Fibroblast of skin of left biceps (primary cell): ENCODE measurements around the gene DTNBP1.
"Not testable (repeated sequence)": the region's sequence is repeated elsewhere in the genome, so short reads cannot be mapped to it uniquely, and the experiment has no call there.

Experiments
- DNase-seq, 2 experiments: peaks; one replicate each; pipeline ENCODE4 v3.0.0-alpha.2; 2013; ENCODE audit warnings: low read depth in 2 of 2

Gene DTNBP1

DNA sequence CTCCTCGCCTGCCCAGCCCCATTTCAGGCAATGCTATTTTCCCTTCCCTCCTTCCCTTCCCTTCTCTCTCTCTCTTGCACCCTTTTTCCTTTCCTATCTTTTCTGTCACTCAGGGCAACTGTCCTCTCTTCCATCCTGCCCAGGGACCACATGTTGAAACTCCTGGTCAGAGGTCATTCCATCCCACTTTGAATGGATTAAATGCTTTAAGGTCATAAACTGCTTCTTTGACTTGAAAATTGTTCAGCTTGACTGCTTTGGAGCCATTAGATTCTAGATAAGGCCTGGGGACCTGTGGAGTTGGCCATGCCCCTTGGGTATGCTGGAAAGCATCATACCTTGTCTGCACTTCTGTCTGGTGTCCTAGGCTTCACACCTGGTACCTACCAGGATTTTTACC lies 106.1 kb downstream of the DTNBP1 start:
- no peak for DNase-seq

DNA sequence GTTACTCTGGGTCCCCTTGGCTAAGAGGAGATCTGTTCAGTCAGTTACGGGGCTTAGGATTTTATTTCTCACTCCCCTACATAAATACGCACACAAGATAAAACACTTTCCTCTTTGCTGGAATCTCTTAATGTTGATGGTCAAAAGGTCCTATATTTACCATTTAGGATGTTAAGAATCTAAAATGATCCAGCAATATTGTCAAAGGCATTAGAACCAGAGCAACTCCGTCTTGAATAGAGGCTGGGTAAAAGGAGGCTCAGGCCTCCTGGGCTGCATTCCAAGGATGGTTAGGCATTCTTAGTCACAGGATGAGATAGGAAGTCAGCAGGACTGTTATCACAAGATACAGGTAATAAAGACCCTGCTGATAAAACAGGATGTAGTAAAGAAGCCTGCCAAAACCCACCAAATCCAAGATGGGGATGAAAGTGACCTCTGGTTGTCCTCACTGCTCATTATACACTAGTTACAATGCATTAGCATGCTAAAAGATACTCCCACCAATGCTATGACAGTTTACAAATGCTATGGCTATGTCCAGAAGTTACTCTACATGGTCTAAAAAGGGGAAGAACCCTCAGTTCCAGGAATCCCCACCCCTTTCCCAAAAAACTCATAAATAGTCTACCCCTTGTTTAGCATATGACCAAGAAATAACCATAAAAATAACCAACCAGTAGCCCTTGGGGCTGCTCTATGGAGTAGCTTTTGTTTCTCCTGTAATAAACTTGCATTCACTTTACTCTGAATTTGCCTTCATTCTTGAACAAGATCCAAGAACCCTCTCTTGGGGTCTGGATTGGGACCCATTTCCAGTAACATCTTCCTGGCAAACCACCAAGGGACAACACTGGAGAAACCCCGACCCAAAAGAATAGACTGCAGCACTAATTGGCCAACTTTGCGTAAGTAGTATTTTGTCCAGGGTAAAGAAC lies 107.5 kb downstream of the DTNBP1 start:
- DNase-seq = no peak

DNA sequence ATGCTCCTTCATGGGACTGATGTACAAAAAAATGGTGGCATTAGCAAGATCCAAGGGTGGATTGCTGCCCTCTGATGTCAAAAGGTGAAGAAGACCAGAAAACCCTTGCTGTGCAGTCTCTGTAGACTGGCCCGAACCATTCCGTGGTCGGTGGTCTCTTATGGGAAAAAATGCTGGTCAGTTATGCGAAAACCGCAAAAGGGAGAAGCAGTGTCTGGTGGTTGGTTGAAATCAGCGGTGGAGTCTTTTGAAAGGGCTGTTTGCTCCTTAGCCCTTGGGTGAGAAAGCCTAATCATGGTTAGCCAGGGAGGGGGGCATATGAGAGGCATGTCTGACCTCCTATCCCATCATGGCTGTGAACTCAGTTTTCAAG lies 108.1 kb downstream of the DTNBP1 start:
- no peak for DNase-seq

DNA sequence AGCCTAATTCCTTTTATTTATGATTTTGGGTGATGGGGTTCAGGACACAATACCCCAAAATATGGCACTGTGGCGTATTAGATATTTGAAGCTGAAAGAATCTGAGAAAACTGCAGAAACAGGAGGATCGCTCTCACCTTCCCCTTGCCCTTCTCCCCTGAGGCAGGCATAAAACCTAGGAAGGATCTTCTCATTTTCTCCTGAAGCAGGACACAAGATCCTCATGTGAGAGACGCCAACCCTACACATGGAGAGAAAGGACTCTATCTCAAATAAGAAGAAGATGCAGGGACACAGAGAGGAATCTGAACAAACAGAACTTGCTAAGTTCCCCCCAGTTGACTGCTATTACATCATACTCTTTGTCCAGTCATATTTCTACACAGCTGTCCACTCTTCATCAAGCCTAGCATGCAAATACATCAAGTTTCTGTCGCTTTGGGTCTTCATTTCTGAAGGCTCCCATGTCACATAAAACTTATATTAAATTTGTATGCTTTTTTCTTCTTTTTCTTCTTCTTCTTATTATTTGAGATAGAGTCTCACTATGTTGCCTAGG lies 109.0 kb downstream of the DTNBP1 start:
- no peak for DNase-seq

DNA sequence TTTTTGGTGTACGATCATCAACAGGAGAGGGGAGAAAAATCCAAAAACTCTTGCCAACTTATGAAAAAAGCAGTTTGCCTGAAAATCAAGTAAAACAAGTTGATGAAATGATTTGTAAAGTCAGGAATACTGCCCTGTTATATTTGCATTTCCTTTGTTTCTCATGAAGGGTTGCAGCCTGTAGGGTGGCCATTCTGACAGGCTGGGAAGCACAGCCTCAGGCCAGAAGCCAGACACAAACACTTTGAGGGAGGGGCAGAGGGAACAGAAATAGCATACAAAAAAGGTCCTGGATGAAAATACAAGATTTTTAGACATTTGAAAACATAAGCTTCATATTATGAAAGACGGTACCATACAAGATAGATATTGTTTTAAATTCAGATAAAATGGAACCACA lies 109.8 kb downstream of the DTNBP1 start:
- DNase-seq = no peak

DNA sequence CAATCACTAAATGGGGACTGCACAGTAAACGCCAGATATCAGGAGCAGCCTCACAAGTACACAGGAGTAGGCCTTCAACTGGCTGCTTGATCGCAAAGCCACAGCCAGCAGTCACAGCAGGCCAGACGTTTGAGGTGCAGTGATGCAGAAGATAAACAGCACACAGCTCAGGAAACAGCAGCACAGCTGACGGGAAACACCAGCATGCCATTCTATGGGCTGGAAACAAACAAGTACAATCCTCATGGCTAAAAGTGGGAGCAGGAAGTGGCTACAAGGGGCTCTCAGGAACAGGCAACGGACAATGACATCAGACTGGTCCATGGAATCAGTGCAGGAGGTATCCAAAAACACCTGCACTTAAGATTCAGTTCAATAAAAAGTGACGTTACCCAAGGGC lies 111.0 kb downstream of the DTNBP1 start:
- no peak for DNase-seq

DNA sequence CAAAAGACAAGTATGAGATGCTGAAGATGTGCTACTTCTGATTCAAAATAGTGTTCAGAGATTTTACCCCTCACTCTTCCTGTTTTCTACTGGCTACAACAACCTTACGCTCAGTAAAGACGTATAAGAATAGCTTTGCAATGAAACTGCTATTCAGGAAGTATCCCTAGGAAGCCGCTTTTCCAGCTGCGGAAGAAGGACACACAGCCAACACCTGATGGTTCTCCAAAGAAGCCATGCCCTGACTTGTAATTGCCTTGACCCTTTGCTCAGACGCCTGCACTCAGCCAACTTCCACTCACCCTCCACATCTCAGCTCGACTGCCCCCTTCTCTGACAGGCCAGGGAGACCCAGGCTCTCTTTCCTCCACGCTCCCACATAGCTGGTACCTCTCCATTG lies 111.6 kb downstream of the DTNBP1 start:
- DNase-seq = no peak

DNA sequence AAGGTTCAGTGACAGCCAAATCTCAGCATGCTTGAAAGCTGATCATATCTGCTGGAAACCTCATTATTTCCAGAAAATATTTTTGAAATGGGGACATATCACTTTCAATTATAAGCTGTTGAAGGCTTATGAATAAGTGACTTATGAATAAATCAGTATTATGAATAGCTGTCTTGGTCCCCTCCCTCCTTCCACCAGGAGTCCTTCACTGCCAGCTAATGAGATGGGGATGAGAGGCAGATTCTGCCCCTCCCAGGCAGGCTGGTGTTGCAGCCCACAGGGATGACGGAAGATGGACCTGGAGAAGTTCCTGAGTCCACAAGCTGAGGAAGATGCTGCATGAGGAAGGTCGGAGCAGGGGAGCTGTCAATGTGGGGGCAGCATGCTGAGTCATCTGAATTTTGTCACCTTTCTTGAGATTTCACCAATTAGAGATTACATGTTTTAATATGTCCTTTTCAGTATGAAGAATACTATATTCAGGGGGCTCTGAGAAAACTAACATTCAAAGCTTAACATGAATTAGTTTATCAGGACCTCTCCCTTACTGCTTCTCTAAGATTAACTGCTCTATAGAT lies 112.2 kb downstream of the DTNBP1 start:
- DNase-seq = no peak

DNA sequence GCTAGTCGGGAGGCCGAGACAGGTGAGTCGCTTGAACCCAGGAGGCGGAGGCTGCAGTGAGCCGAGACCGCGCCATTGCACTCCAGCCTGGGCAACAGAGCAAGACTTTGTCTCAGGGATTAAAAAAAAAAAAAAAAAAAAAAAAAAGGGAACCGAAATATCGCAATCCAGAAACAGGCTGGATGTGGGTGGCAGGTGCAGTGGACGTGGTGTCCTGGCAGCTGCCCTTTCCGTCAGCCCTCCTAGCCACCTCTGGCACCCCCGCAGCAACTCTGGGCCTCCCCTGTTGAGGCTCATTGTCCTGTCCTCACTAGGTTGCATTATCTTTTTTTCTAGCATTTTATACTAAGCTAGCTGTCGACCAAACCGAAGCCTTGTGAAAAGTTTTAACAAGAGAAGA lies 113.5 kb downstream of the DTNBP1 start:
- DNase-seq = no peak

DNA sequence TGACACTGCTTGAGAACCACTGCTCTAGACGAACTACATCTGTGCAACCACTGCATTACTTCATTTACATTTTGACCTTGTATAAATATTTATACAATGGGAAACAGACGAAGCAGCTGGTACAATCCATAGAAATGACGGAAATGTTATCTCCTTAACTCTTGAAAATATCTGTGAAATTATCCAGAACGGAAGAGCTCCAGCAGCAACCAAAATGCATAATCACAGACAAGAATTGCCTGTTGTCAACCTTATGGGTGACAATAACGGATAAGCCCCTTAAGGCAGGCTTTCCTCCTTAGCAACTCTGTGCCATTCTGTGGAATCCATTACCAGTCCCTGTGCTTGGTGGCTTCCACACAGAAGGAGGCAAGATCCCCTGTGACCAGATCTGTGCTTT lies 115.4 kb downstream of the DTNBP1 start:
- DNase-seq = no peak

DNA sequence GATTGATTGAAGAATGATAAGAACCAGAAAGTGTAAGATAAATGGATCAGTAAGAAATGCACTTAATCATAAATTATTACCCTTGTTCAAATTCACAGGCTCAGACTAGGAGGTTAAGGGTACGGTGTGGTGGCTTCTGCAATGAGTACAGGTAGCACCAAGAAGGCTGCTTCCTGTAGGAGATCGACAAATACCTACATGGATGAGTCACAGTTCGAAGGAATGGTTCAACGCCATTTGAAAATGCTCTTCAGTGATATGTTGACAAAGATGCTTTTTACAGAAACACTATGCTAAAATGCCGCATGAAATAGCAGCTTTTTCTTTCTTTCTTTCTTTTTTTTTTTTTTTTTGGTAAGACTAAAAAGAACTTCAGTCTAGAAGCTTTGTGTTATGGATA lies 116.2 kb downstream of the DTNBP1 start:
- no peak for DNase-seq

DNA sequence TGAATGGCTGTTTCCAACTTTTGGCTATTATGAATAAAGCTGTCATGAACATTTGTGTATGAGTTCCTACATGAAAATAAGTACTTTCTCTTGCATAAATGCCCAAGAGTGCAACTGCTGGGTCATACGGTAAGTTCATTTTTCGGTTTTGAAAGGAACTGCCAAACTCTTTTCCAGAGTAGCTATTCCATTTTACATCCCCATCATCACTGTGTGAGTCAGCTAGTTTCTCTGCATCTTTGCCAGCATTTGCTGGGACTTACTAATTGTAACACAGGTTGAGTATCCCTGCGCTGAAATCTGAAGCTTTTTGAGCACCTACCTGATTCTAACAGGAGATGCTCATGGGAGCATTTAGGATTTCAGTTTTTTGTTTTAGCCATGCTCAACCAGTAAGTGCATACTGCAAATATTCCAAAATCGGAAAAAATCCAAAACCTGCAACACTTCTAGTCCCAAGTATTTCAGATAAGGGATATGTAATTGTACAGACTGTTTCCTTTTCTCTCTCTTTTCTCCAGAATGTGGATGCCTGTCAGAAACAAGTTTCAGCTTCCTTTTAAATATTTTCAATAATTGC lies 118.4 kb downstream of the DTNBP1 start:
- no peak for DNase-seq

DNA sequence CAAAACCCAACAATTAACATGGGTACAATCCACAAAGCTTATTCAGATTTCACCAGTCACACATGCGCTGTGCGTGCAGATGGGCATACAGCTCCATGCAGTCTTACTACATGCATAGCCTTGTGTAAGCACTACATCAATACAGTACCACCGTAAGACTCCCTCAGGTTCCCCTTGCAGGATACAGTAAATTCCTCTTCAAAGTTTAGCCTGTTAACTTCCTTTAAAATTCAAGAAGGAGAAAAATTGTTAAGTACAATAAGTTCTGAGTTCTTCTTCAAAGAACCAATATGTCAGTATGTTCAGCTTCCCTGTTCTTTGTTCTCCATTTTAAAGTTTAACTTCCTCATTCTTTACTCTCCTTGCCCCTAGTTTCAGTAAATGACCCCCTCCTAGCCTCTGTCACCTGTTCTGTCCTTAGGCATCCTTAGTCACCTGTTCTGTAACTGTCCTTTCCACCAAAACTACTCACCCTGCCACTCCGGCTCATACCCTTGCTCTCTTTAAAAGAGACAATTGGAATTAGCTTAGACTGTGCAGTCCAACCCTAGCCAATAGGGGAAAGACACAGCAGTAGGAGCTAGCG lies 119.4 kb downstream of the DTNBP1 start:
- not testable (repeated sequence) for DNase-seq

DNA sequence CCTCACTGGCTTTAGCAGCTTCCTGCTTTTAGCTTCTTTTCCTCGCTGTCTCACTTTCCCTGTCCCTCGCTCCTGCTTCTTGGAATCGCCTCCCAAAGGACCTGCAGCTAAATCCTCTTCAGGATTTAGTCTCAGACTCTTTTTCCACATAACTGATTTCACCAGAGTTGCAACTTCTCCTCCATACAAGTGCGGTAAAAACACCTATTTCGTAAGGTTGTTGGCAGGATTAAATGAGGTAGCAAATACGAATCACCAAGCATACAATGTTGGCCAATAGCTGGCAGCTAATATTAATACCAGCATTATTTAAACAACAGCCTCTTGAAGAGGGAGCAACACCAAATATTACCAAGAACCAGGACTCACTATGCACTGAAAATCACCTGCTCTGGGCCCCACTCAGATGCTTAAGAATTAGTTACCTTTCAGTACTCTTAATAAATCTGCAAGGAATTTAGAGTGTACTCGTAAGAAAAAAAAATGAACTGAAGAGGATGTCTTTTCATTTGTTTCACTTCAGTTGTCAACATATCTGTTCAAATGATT lies 123.0 kb downstream of the DTNBP1 start:
- no peak for DNase-seq

DNA sequence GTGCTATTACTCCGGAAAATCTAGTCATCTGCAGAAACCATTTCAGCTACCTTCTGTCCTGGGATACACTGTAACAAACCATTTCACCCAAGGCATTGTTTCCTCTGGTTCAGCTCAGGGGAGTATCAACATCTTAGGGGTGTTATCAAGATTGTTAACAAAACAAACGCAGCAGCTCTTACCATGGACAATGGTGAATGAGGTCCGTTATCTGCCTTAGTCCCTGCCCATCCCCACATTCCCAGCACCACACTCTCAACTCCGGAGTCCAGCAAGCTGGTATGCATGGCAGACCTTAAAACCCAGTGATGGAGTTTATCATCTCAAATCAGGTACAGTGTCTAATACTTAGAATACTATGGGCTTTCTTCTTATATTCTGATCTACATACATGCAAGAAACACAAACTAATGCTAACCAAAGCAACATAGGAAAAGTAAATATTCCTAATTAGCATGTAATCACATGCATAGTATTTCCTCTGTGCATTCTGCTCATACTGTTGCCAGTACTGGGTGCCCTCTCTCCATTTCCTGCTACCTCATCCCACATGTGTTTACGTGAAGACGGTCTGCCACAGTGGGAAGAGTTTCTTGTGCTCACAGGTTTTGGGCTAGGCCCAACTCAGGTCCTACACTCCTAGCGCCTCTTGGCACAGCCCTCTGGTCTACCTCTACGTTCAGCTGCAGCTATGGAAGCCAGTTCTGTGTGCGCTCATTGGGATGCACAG lies 123.9 kb downstream of the DTNBP1 start:
- DNase-seq = no peak

DNA sequence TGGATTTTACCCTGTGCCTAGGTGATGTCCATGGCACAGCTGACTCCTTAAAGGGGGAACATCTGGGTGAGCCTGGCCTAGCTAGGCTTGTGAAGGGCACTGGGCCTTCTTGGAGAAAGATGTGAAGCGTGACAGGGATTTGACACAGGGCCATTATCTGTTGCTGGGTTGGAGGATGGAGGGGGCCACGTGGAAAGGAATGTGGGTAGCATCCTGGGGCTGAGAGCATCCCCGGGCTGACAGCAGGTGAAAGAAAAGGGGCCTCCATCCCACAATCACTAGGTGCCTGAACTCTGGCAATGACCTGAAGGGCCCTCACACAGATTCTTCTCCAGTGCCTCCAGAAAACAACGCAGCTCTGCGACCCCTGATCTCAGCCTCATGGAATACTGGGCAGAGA lies 124.7 kb downstream of the DTNBP1 start:
- no peak for DNase-seq

DNA sequence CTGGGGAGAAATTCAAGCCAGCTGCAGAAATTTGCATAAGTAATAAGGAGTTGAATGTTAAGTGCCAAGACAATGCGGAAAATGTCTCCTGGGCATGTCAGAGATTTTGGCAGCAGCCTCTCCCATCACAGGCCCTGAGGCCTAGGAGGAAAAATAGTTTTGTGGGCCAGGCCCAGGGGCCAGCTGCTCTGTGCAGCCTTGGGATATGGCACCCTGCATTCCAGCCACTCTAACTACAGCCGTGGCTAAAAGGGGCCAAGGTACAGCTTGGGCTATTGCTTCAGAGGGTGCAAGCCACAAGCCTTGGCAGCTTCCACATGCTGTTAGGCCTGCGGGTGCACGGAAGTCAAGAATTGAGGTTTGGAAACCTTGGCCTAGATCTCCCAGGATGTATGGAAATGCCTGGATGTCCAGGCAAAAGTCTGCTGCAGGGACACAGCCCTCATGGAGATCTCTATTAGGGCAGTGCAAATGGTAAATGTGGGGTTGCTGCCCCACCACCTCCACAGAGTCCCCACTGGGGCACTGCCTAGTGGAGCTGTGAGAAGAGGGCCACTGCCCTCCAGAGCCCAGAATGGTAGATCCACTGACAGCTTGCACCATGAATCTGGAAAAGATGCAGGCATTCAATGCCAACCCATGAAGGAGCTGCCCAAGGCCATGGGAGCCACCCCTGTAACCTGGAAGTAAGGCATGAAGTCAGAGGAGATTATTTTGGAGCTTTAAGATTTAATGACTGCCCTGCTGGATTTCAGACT lies 126.5 kb downstream of the DTNBP1 start:
- no peak for DNase-seq

DNA sequence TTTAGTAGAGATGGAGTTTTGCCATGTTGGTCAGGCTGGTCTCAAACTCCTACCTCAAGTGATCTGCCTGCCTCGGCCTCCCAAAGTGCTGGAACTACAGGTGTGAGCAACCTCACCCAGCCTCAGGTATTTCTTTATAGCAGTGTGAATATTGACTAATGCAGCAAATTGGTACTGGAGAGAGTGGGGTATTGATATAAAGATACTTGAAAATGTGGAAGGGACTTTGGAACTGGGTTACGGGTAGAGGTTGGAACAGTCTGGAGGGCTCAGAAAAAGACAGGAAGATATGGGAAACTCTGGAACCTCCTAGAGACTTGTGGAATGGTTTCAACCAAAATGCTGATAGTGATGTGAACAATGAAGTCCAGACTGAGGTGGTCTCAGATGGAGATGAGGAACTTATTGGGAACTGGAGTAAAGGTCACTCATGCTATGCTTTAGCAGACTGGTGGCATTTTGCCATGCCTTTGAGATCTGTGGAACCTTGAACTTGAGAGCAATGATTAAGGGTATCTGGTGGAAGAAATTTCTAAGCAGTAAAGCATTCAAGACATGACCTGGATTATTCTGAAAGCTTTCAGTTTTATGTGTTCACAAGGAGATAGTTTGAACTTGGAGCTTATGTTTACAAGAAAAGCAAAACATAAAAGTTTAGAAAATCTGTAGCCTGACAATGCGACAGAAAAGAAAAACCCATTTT lies 127.2 kb downstream of the DTNBP1 start:
- no peak for DNase-seq

DNA sequence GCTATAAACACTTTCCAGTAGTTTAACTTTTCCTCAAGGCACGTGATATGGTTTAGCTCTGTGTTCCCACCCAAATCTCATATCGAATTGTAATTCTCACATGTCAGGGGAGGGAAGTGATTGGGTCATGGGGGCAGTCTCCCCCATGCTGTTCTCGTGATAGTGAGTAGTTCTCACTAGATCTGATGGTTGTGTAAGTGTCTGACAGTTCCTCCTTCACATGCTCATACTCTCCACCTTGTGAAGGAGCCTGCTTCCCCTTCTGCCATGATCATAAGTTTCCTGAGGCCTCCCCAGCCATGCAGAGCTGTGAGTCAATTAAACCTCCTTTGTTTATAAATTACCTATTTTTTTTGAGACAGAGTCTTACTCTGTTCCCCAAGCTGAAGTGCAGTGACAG lies 127.9 kb downstream of the DTNBP1 start:
- DNase-seq = no peak

DNA sequence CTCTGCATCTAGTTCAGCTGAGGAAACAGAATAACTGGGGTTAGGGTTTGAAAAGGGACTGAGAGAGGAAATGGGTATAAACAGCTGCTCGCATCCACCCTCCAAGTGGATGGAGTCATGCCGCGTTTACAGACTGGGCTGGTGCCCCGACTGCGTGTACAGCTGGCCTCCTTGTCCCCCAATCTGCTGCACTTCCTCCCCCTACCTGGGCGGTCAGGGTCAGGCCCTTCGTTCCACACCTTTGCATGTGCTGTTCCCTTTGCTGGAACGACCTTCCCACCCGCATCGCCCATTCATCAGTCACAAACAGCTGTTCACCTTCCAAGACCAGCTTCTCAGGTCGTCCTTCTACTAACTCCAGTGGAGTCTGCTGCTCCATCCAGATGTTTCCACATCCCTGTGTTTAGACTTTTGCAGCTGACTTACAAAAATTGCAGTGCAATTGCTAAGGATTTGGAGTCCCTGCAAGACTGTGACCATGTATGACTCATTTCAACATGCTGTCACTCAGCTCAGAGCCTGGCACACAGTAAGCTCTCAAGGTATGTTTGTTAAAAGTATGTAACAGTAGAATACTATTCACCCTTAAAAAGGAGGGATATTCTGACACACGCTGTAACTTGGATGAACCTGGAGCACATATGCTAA lies 129.3 kb downstream of the DTNBP1 start:
- DNase-seq = no peak
